Smooth muscle cell (in vitro differentiated cells): ENCODE results near the gene COX10. TPM values are rescaled to one million over a fixed set of nuclear protein-coding genes. Genes with fewer than 3 reads are reported as not detected.

Experiments used
- DNase-seq: peaks from one replicate; lab custom pipeline; 2025; ENCODE audit not compliant: unreplicated experiment; lab: John Stamatoyannopoulos, UW
- H2AFZ ChIP-seq: fragments of 200-600 bp; sonication (generic); 2 replicates; pipeline ENCODE4 v1.6.0; 2016; ENCODE audit warnings: antibody characterized with exemption, low read depth, mild to moderate bottlenecking
- H3F3A ChIP-seq: fragments of 200-600 bp; sonication (generic); 2 replicates; pipeline ENCODE4 v1.6.0; 2017; ENCODE audit warnings: antibody characterized with exemption, low read depth
- H3K27ac ChIP-seq: fragments of 200-600 bp; sonication (generic); 2 replicates; pipeline ENCODE4 v1.5.1; 2016; ENCODE audit warnings: low read depth, mild to moderate bottlenecking
- H3K27me3 ChIP-seq: fragments of 200-600 bp; sonication (generic); 2 replicates; pipeline ENCODE4 v1.6.1; 2016; ENCODE audit warnings: low read depth, mild to moderate bottlenecking
- H3K36me3 ChIP-seq: fragments of 200-600 bp; sonication (generic); 2 replicates; pipeline ENCODE4 v1.5.1; 2016; ENCODE audit warnings: low read depth
- H3K4me1 ChIP-seq: fragments of 200-600 bp; sonication (generic); 2 replicates; pipeline ENCODE4 v1.5.1; 2016; ENCODE audit warnings: low read depth
- H3K4me2 ChIP-seq: fragments of 200-600 bp; sonication (generic); 2 replicates; pipeline ENCODE4 v1.6.0; 2016; ENCODE audit warnings: mild to moderate bottlenecking
- H3K4me3 ChIP-seq: fragments of 200-600 bp; sonication (generic); 2 replicates; pipeline ENCODE4 v1.5.1; 2016; ENCODE audit warnings: mild to moderate bottlenecking
- H3K79me2 ChIP-seq: fragments of 200-600 bp; sonication (generic); 2 replicates; pipeline ENCODE4 v1.6.0; 2016; ENCODE audit warnings: low read depth, mild to moderate bottlenecking
- H3K9ac ChIP-seq: fragments of 200-600 bp; sonication (generic); 2 replicates; pipeline ENCODE4 v1.6.0; 2016; ENCODE audit warnings: low read depth
- H3K9me3 ChIP-seq: fragments of 200-600 bp; sonication (generic); replicated peaks from 2 replicates; pipeline ENCODE4 v1.5.1; 2016; ENCODE audit warnings: low read depth
- H4K20me1 ChIP-seq: fragments of 200-600 bp; sonication (generic); 2 replicates; pipeline ENCODE4 v1.6.0; 2016; ENCODE audit warnings: low read depth
- CTCF ChIP-seq: fragments of 200-600 bp; sonication (generic); IDR thresholded peaks from 2 replicates; pipeline ENCODE4 v1.5.1; 2017; ENCODE audit warnings: borderline replicate concordance, mild to moderate bottlenecking, antibody characterized with exemption; ENCODE audit not compliant: insufficient read depth, poor library complexity, severe bottlenecking
- WGBS: methylation state at CpG from one replicate; pipeline ENCODE4 v1.1.7; 2016; ENCODE audit warnings: low lambda C conversion rate; 5-methylcytosine and 5-hydroxymethylcytosine counted together
- polyA plus RNA-seq: library from polyadenylated mRNA; unstranded; fragments of >200 nt; fragmentation: Nextera tagmentation; extraction: Ambion mirVana; gene quantifications from 2 replicates; pipeline ENCODE4 v1.2.1, GENCODE V29; 2016
- total RNA-seq: library from RNA; depleted of rRNA; stranded (reverse); fragments of >200 nt; gene quantifications from 2 replicates; pipeline ENCODE4 v1.2.3, GENCODE V29; 2014

Gene COX10
- total and polyA plus RNA-seq, 2 experiments from 2014 or later: 15.1 to 18.4 TPM

GRCh38 chr17:14033166-14033565 is 36.1 kb upstream of the COX10 start:
- H4K20me1 ChIP-seq: peaks cover 5% of the 10 kb centered on the region
- H3K79me2 ChIP-seq: no peaks in the 10 kb centered on the region
- no peaks in the 10 kb centered on the region for H3F3A ChIP-seq
- 98% methylated on average over 4 of the region's 4 CpGs for WGBS
- H3K27ac ChIP-seq: no peak overlapping the region
- no peak for DNase-seq
- peaks cover 6% of the 10 kb centered on the region for H3K36me3 ChIP-seq
- no peak overlapping the region for H3K4me3 ChIP-seq
- no peaks in the 10 kb centered on the region for H3K4me1 ChIP-seq
- H3K27me3 ChIP-seq: no peaks in the 10 kb centered on the region
- H3K9me3 ChIP-seq: no peaks in the 10 kb centered on the region
- no peak overlapping the region for H3K4me2 ChIP-seq
- no peak overlapping the region for H2AFZ ChIP-seq
- no peak overlapping the region for H3K9ac ChIP-seq
- TF ChIP-seq CTCF: no peak

GRCh38 chr17:14037453-14037852 is 31.9 kb upstream of the COX10 start:
- WGBS: 89% methylated on average over 1 of the region's 1 CpG

GRCh38 chr17:14038206-14038605 is 31.1 kb upstream of the COX10 start:
- DNase-seq: no peak
- Histone ChIP-seq H3K27ac (no peak overlapping the region), H3K9ac (no peak overlapping the region), H4K20me1 (peaks cover 5% of the 10 kb centered on the region), H3K4me2 (no peak overlapping the region), H3K36me3 (peaks cover 10% of the 10 kb centered on the region), H2AFZ (no peak overlapping the region), H3K27me3 (no peaks in the 10 kb centered on the region), H3K79me2 (no peaks in the 10 kb centered on the region), H3K9me3 (no peaks in the 10 kb centered on the region), H3F3A (no peaks in the 10 kb centered on the region), H3K4me1 (no peaks in the 10 kb centered on the region), H3K4me3 (no peak overlapping the region)
- 0% methylated on average over 1 of the region's 1 CpG for WGBS
- TF ChIP-seq CTCF: no peak

More at GRCh38 chr17:14037453-14037852, 31.9 kb upstream of the COX10 start:
- no peak overlapping the region for H2AFZ ChIP-seq
- no peak overlapping the region for H3K27ac ChIP-seq
- H3K27me3 ChIP-seq: no peaks in the 10 kb centered on the region
- no peaks in the 10 kb centered on the region for H3K4me1 ChIP-seq
- H3K4me2 ChIP-seq: no peak overlapping the region
- H3K4me3 ChIP-seq: no peak overlapping the region
- peaks cover 5% of the 10 kb centered on the region for H4K20me1 ChIP-seq
- H3F3A ChIP-seq: no peaks in the 10 kb centered on the region
- no peak for DNase-seq
- no peaks in the 10 kb centered on the region for H3K79me2 ChIP-seq
- no peaks in the 10 kb centered on the region for H3K9me3 ChIP-seq
- TF ChIP-seq CTCF: no peak
- H3K9ac ChIP-seq: no peak overlapping the region
- peaks cover 10% of the 10 kb centered on the region for H3K36me3 ChIP-seq

GRCh38 chr17:14042411-14042810 is 26.9 kb upstream of the COX10 start:
- no peaks in the 10 kb centered on the region for H3K27me3 ChIP-seq
- 95% methylated on average over 4 of the region's 4 CpGs for WGBS
- H3K4me1 ChIP-seq: no peaks in the 10 kb centered on the region
- no peaks in the 10 kb centered on the region for H3F3A ChIP-seq
- H3K4me2 ChIP-seq: no peak overlapping the region
- H3K9me3 ChIP-seq: no peaks in the 10 kb centered on the region
- H3K4me3 ChIP-seq: no peak overlapping the region
- no peak overlapping the region for H2AFZ ChIP-seq
- H3K36me3 ChIP-seq: peaks cover 4% of the 10 kb centered on the region
- no peak overlapping the region for H3K9ac ChIP-seq
- H3K27ac ChIP-seq: no peak overlapping the region
- peaks cover 3% of the 10 kb centered on the region for H4K20me1 ChIP-seq
- H3K79me2 ChIP-seq: no peaks in the 10 kb centered on the region
- TF ChIP-seq CTCF: no peak
- DNase-seq: no peak
